GM12874 (cell line): ENCODE measurements around the gene MECP2.

Experiments used
- CTCF ChIP-seq: IDR thresholded peaks from 2 replicates; pipeline ENCODE4 v1.5.1; 2011; ENCODE audit warnings: low read depth, mild to moderate bottlenecking, control low read depth, low read length, moderate library complexity; ENCODE audit not compliant: insufficient read depth

The MECP2 gene

GRCh38 chrX:154014429-154015380 is 82.8 kb downstream of the MECP2 start:
- no peak for TF ChIP-seq CTCF

GRCh38 chrX:154013614-154014360 is 83.7 kb downstream of the MECP2 start:
- peak; percentile 74 for TF ChIP-seq CTCF

GRCh38 chrX:154013001-154013421 is 84.5 kb downstream of the MECP2 start:
- no peak for TF ChIP-seq CTCF

- TF ChIP-seq CTCF, result no peak
These were observed 85.1 kb downstream of the MECP2 start for GRCh38 chrX:154012336-154012991.

GRCh38 chrX:154011376-154012335 is 85.9 kb downstream of the MECP2 start:
- no peak for TF ChIP-seq CTCF

GRCh38 chrX:154010330-154011087 is 87.0 kb downstream of the MECP2 start:
- TF ChIP-seq CTCF, result no peak
